Measurements from ENCODE around the gene AKAP9.
"Not testable (repeated sequence)": the region's sequence is repeated elsewhere in the genome, so short reads cannot be mapped to it uniquely, and the experiment has no call there.

The AKAP9 gene

GRCh38 chr7:91974066-91974465 is 33.4 kb downstream of the AKAP9 start:
- Histone ChIP-seq H3K9me3 (ENCODE audit: insufficient read depth, low read length) (no peaks in the 10 kb centered on the region), H3K4me3 (ENCODE audit: insufficient read depth, low read length, poor library complexity, severe bottlenecking) (no peak overlapping the region), H3K36me3 (ENCODE audit: low read length) (peaks cover 8% of the 10 kb centered on the region; the same call in 1 of the 2 replicates), H3K27me3 (ENCODE audit: low read length) (no peaks in the 10 kb centered on the region), H3K9ac (ENCODE audit: low read length) (no peak overlapping the region), H2AFZ (ENCODE audit: low read depth, low read length, severe bottlenecking) (no peak overlapping the region), H3F3A (ENCODE audit: insufficient read depth) (no peaks in the 10 kb centered on the region), H3K79me2 (ENCODE audit: insufficient read depth, low read length) (peaks cover 9% of the 10 kb centered on the region), H3K4me2 (ENCODE audit: low read depth, low read length, poor library complexity, severe bottlenecking) (no peak overlapping the region), H4K20me1 (ENCODE audit: low read depth, low read length) (peaks cover 16% of the 10 kb centered on the region), H3K27ac (ENCODE audit: low read depth, low read length) (no peak overlapping the region), H3K9me2 (replicated peaks; ENCODE audit: insufficient read depth, low read length) (no peaks in the 10 kb centered on the region)
- no peak for TF ChIP-seq CTCF (IDR thresholded peaks at IDR 0.05; ENCODE audit: insufficient read depth, low read length, poor library complexity, severe bottlenecking)
- TF ChIP-seq EZH2phosphoT487 (conservative IDR thresholded peaks at IDR 0.05; ENCODE audit: low read length) = no peak

GRCh38 chr7:91976743-91977142 is 36.1 kb downstream of the AKAP9 start:
- no peak overlapping the region for H3K4me3 ChIP-seq (ENCODE audit: insufficient read depth, low read length, poor library complexity, severe bottlenecking)
- H4K20me1 ChIP-seq (ENCODE audit: low read depth, low read length) = no peaks in the 10 kb centered on the region
- no peak overlapping the region for H2AFZ ChIP-seq (ENCODE audit: low read depth, low read length, severe bottlenecking)
- H3K9me3 ChIP-seq (ENCODE audit: insufficient read depth, low read length) = no peaks in the 10 kb centered on the region
- H3F3A ChIP-seq (ENCODE audit: insufficient read depth) = 0 out of 2 replicates have a peak, but pooled peaks cover 7% of the 10 kb centered on the region
- no peak overlapping the region for H3K4me2 ChIP-seq (ENCODE audit: low read depth, low read length, poor library complexity, severe bottlenecking)
- H3K9me2 ChIP-seq (replicated peaks; ENCODE audit: insufficient read depth, low read length) = no peaks in the 10 kb centered on the region
- H3K79me2 ChIP-seq (ENCODE audit: insufficient read depth, low read length) = no peaks in the 10 kb centered on the region
- peaks cover 8% of the 10 kb centered on the region; the same call in 1 of the 2 replicates for H3K36me3 ChIP-seq (ENCODE audit: low read length)
- H3K9ac ChIP-seq (ENCODE audit: low read length) = no peak overlapping the region
- TF ChIP-seq CTCF (IDR thresholded peaks at IDR 0.05; ENCODE audit: insufficient read depth, low read length, poor library complexity, severe bottlenecking) (no peak), EZH2phosphoT487 (conservative IDR thresholded peaks at IDR 0.05; ENCODE audit: low read length) (no peak)
- no peak overlapping the region for H3K27ac ChIP-seq (ENCODE audit: low read depth, low read length)
- H3K27me3 ChIP-seq (ENCODE audit: low read length) = no peaks in the 10 kb centered on the region

- no peak overlapping the region for H3K9ac ChIP-seq (ENCODE audit: low read length)
- 0 out of 2 replicates have a peak, but pooled peaks cover under 1% of the 10 kb centered on the region for H3K36me3 ChIP-seq (ENCODE audit: low read length)
- H2AFZ ChIP-seq (ENCODE audit: low read depth, low read length, severe bottlenecking) = no peak overlapping the region
- no peak overlapping the region for H3K27ac ChIP-seq (ENCODE audit: low read depth, low read length)
- H3K27me3 ChIP-seq (ENCODE audit: low read length) = no peaks in the 10 kb centered on the region
- no peaks in the 10 kb centered on the region for H3K9me2 ChIP-seq (replicated peaks; ENCODE audit: insufficient read depth, low read length)
- TF ChIP-seq EZH2phosphoT487 (conservative IDR thresholded peaks at IDR 0.05; ENCODE audit: low read length) (no peak), CTCF (IDR thresholded peaks at IDR 0.05; ENCODE audit: insufficient read depth, low read length, poor library complexity, severe bottlenecking) (no peak)
- no peak overlapping the region for H3K4me3 ChIP-seq (ENCODE audit: insufficient read depth, low read length, poor library complexity, severe bottlenecking)
- no peaks in the 10 kb centered on the region for H3K79me2 ChIP-seq (ENCODE audit: insufficient read depth, low read length)
- no peaks in the 10 kb centered on the region for H4K20me1 ChIP-seq (ENCODE audit: low read depth, low read length)
- H3K4me2 ChIP-seq (ENCODE audit: low read depth, low read length, poor library complexity, severe bottlenecking) = no peak overlapping the region
- H3K9me3 ChIP-seq (ENCODE audit: insufficient read depth, low read length) = no peaks in the 10 kb centered on the region
- H3F3A ChIP-seq (ENCODE audit: insufficient read depth) = 0 out of 2 replicates have a peak, but pooled peaks cover 7% of the 10 kb centered on the region
These were observed 38.9 kb downstream of the AKAP9 start for GRCh38 chr7:91979590-91979989.

- not testable (repeated sequence) for H3K79me2 ChIP-seq (ENCODE audit: insufficient read depth, low read length)
These were observed 41.7 kb downstream of the AKAP9 start for GRCh38 chr7:91982352-91982751.

More at GRCh38 chr7:91982352-91982751, 41.7 kb downstream of the AKAP9 start:
- H3K4me2 ChIP-seq (ENCODE audit: low read depth, low read length, poor library complexity, severe bottlenecking); H4K20me1 ChIP-seq (ENCODE audit: low read depth, low read length); H3K36me3 ChIP-seq (ENCODE audit: low read length); H3K9me3 ChIP-seq (ENCODE audit: insufficient read depth, low read length); H2AFZ ChIP-seq (ENCODE audit: low read depth, low read length, severe bottlenecking); H3K4me3 ChIP-seq (ENCODE audit: insufficient read depth, low read length, poor library complexity, severe bottlenecking); H3F3A ChIP-seq (ENCODE audit: insufficient read depth); H3K27me3 ChIP-seq (ENCODE audit: low read length); H3K27ac ChIP-seq (ENCODE audit: low read depth, low read length); H3K9ac ChIP-seq (ENCODE audit: low read length); H3K9me2 ChIP-seq (replicated peaks; ENCODE audit: insufficient read depth, low read length): not testable (repeated sequence)
